Stomach (tissue), 4 donors: Measurements from ENCODE around the gene BRAP.

Experiments used
- POLR2A ChIP-seq, 4 donors: fragments of 450-650 bp; IDR thresholded peaks; one replicate each; pipeline ENCODE4 v1.6.1; 2016; ENCODE audit warnings: antibody characterized with exemption in 4 of 4, control low read depth in 2 of 4, mild to moderate bottlenecking in 1 of 4, moderate library complexity in 1 of 4
- POLR2AphosphoS5 ChIP-seq, 3 donors: sonication (generic); formaldehyde crosslinking; IDR thresholded peaks; one replicate each; pipeline ENCODE4 v1.6.1; 2016; ENCODE audit warnings: antibody characterized with exemption in 3 of 3
- TF ChIP-seq, protein P1 (sequence below), 7 experiments: fragments of 450-650 bp in 4 of 7; fragments of 200-600 bp in 3 of 7; sonication (generic) in 3 of 7; IDR thresholded peaks; one replicate each; pipeline ENCODE4 v1.5.1; 2016 to 2019; ENCODE audit warnings: antibody characterized with exemption in 7 of 7, control low read depth in 2 of 7, mild to moderate bottlenecking in 1 of 7

DNA sequence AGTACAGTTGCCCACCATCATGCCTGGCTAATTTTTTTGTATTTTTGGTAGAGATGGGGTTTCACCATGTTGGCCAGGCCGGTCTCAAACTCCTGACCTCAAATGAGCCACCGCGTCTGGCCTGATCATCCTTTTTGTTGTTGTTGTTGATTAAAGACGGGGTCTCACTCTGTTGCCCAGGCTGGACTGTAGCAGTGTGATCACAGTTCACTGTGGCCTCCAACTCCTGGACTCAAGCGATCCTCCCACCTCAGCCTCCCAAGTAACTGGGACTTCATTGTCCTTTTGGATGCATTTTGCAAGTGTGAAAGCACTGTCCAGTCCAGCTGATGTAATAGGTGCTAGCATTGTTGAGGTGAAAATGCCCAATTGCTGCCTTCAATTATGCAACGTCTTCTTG is 59.5 kb downstream of the BRAP start:
- no peak for TF ChIP-seq POLR2AphosphoS5 (IDR thresholded peaks at IDR 0.05)
- TF ChIP-seq, protein P1, sequence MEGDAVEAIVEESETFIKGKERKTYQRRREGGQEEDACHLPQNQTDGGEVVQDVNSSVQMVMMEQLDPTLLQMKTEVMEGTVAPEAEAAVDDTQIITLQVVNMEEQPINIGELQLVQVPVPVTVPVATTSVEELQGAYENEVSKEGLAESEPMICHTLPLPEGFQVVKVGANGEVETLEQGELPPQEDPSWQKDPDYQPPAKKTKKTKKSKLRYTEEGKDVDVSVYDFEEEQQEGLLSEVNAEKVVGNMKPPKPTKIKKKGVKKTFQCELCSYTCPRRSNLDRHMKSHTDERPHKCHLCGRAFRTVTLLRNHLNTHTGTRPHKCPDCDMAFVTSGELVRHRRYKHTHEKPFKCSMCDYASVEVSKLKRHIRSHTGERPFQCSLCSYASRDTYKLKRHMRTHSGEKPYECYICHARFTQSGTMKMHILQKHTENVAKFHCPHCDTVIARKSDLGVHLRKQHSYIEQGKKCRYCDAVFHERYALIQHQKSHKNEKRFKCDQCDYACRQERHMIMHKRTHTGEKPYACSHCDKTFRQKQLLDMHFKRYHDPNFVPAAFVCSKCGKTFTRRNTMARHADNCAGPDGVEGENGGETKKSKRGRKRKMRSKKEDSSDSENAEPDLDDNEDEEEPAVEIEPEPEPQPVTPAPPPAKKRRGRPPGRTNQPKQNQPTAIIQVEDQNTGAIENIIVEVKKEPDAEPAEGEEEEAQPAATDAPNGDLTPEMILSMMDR (IDR thresholded peaks at IDR 0.05): no peak
- TF ChIP-seq POLR2A (IDR thresholded peaks at IDR 0.05): no peak
